BJ (cell line): ENCODE measurements around the gene OR10AD1. TPM values are rescaled to one million over a fixed set of nuclear protein-coding genes. Genes with fewer than 3 reads are reported as not detected.
"Not testable (repeated sequence)": the region's sequence is repeated elsewhere in the genome, so short reads cannot be mapped to it uniquely, and the experiment has no call there.

Source experiments
- CTCF ChIA-PET: fragments of 350-600 bp; formaldehyde crosslinking; extraction: SDS; loops from one replicate; lab custom pipeline; 2021; ENCODE audit warnings: antibody characterized with exemption, inconsistent platforms; lab: Yijun Ruan, JAX
- POLR2A ChIA-PET: fragments of 300-600 bp; sonication (Branson Sonifier 250); formaldehyde crosslinking; extraction: SDS; loops from one replicate; lab custom pipeline; 2021; ENCODE audit warnings: antibody characterized with exemption; lab: Charles Lee
- DNase-seq: peaks from one replicate; pipeline ENCODE4 v3.0.0-alpha.2; 2011; ENCODE audit warnings: low read depth
- H3K27me3 ChIP-seq: 2 replicates; pipeline ENCODE4 v1.6.0; 2011; ENCODE audit warnings: low read length; ENCODE audit not compliant: control insufficient read depth, insufficient read depth
- H3K36me3 ChIP-seq: 2 replicates; pipeline ENCODE4 v1.5.1; 2011; ENCODE audit warnings: low read length; ENCODE audit not compliant: control insufficient read depth, insufficient read depth
- H3K4me3 ChIP-seq: 2 replicates; pipeline ENCODE4 v1.5.1; 2011; ENCODE audit warnings: low read depth, mild to moderate bottlenecking, control low read depth, low read length
- CTCF ChIP-seq: IDR thresholded peaks from 2 replicates; pipeline ENCODE4 v1.5.1; 2011; ENCODE audit warnings: low read depth, mild to moderate bottlenecking, control low read depth, inconsistent platforms, low read length, moderate library complexity; ENCODE audit not compliant: insufficient read depth
- polyA plus RNA-seq: library from polyadenylated mRNA; depleted of rRNA; stranded (reverse); fragments of >200 nt; gene quantifications from 2 replicates; pipeline ENCODE4 v1.2.3, GENCODE V29; 2011

The OR10AD1 gene
- polyA plus RNA-seq, 1 experiment, result not detected

GRCh38 chr12:48221645-48222044, 18.6 kb upstream of the OR10AD1 start:
- no peak for TF ChIP-seq CTCF
- CTCF ChIA-PET, result no interaction called here
- no peak for DNase-seq
- H3K4me3 ChIP-seq, result no peak overlapping the region
- peaks cover 6% of the 10 kb centered on the region for H3K27me3 ChIP-seq
- POLR2A ChIA-PET, result no interaction called here
- no peaks in the 10 kb centered on the region for H3K36me3 ChIP-seq

- no peaks in the 10 kb centered on the region for H3K36me3 ChIP-seq
- ChIA-PET CTCF (no interaction called here), POLR2A (no interaction called here)
- no peak for DNase-seq
- TF ChIP-seq CTCF, result no peak
- no peak overlapping the region for H3K4me3 ChIP-seq
- H3K27me3 ChIP-seq, result peaks cover 4% of the 10 kb centered on the region
These were observed 17.6 kb upstream of the OR10AD1 start for GRCh38 chr12:48220701-48221100.

GRCh38 chr12:48219631-48220030, 16.5 kb upstream of the OR10AD1 start:
- peaks cover 4% of the 10 kb centered on the region for H3K27me3 ChIP-seq
- ChIA-PET POLR2A (no interaction called here), CTCF (no interaction called here)
- no peak for DNase-seq
- no peak overlapping the region for H3K4me3 ChIP-seq
- H3K36me3 ChIP-seq, result no peaks in the 10 kb centered on the region
- no peak for TF ChIP-seq CTCF

GRCh38 chr12:48216785-48217184, 13.7 kb upstream of the OR10AD1 start:
- no peak for DNase-seq
- no peak for TF ChIP-seq CTCF
- Histone ChIP-seq H3K36me3 (no peaks in the 10 kb centered on the region), H3K27me3 (peaks cover 7% of the 10 kb centered on the region), H3K4me3 (no peak overlapping the region)
- ChIA-PET POLR2A (no interaction called here), CTCF (no interaction called here)

- DNase-seq, H3K36me3 ChIP-seq, CTCF ChIA-PET, H3K4me3 ChIP-seq, POLR2A ChIA-PET, H3K27me3 ChIP-seq: not testable (repeated sequence)
These were observed 6.4 kb upstream of the OR10AD1 start for GRCh38 chr12:48209495-48209894.

GRCh38 chr12:48202766-48203165, 326 bp downstream of the OR10AD1 start:
- TF ChIP-seq CTCF, result no peak
- Histone ChIP-seq H3K36me3 (no peaks in the 10 kb centered on the region), H3K27me3 (no peaks in the 10 kb centered on the region), H3K4me3 (no peak overlapping the region)
- ChIA-PET POLR2A (no interaction called here), CTCF (no interaction called here)
- DNase-seq, result no peak
